Smooth muscle cell (in vitro differentiated cells): ENCODE results near the gene POU2AF2. TPM values are rescaled to one million over a fixed set of nuclear protein-coding genes. Genes with fewer than 3 reads are reported as not detected.
"Not testable (repeated sequence)": the region's sequence is repeated elsewhere in the genome, so short reads cannot be mapped to it uniquely, and the experiment has no call there.

Source experiments
- DNase-seq: peaks from one replicate; lab custom pipeline; 2025; ENCODE audit not compliant: unreplicated experiment; lab: John Stamatoyannopoulos, UW
- H2AFZ ChIP-seq: fragments of 200-600 bp; sonication (generic); 2 replicates; pipeline ENCODE4 v1.6.0; 2016; ENCODE audit warnings: antibody characterized with exemption, low read depth, mild to moderate bottlenecking
- H3F3A ChIP-seq: fragments of 200-600 bp; sonication (generic); 2 replicates; pipeline ENCODE4 v1.6.0; 2017; ENCODE audit warnings: antibody characterized with exemption, low read depth
- H3K27ac ChIP-seq: fragments of 200-600 bp; sonication (generic); 2 replicates; pipeline ENCODE4 v1.5.1; 2016; ENCODE audit warnings: low read depth, mild to moderate bottlenecking
- H3K27me3 ChIP-seq: fragments of 200-600 bp; sonication (generic); 2 replicates; pipeline ENCODE4 v1.6.1; 2016; ENCODE audit warnings: low read depth, mild to moderate bottlenecking
- H3K36me3 ChIP-seq: fragments of 200-600 bp; sonication (generic); 2 replicates; pipeline ENCODE4 v1.5.1; 2016; ENCODE audit warnings: low read depth
- H3K4me1 ChIP-seq: fragments of 200-600 bp; sonication (generic); 2 replicates; pipeline ENCODE4 v1.5.1; 2016; ENCODE audit warnings: low read depth
- H3K4me2 ChIP-seq: fragments of 200-600 bp; sonication (generic); 2 replicates; pipeline ENCODE4 v1.6.0; 2016; ENCODE audit warnings: mild to moderate bottlenecking
- H3K4me3 ChIP-seq: fragments of 200-600 bp; sonication (generic); 2 replicates; pipeline ENCODE4 v1.5.1; 2016; ENCODE audit warnings: mild to moderate bottlenecking
- H3K79me2 ChIP-seq: fragments of 200-600 bp; sonication (generic); 2 replicates; pipeline ENCODE4 v1.6.0; 2016; ENCODE audit warnings: low read depth, mild to moderate bottlenecking
- H3K9ac ChIP-seq: fragments of 200-600 bp; sonication (generic); 2 replicates; pipeline ENCODE4 v1.6.0; 2016; ENCODE audit warnings: low read depth
- H3K9me3 ChIP-seq: fragments of 200-600 bp; sonication (generic); replicated peaks from 2 replicates; pipeline ENCODE4 v1.5.1; 2016; ENCODE audit warnings: low read depth
- H4K20me1 ChIP-seq: fragments of 200-600 bp; sonication (generic); 2 replicates; pipeline ENCODE4 v1.6.0; 2016; ENCODE audit warnings: low read depth
- CTCF ChIP-seq: fragments of 200-600 bp; sonication (generic); IDR thresholded peaks from 2 replicates; pipeline ENCODE4 v1.5.1; 2017; ENCODE audit warnings: borderline replicate concordance, mild to moderate bottlenecking, antibody characterized with exemption; ENCODE audit not compliant: insufficient read depth, poor library complexity, severe bottlenecking
- WGBS: methylation state at CpG from one replicate; pipeline ENCODE4 v1.1.7; 2016; ENCODE audit warnings: low lambda C conversion rate; 5-methylcytosine and 5-hydroxymethylcytosine counted together
- polyA plus RNA-seq: library from polyadenylated mRNA; unstranded; fragments of >200 nt; fragmentation: Nextera tagmentation; extraction: Ambion mirVana; gene quantifications from 2 replicates; pipeline ENCODE4 v1.2.1, GENCODE V29; 2016
- total RNA-seq: library from RNA; depleted of rRNA; stranded (reverse); fragments of >200 nt; gene quantifications from 2 replicates; pipeline ENCODE4 v1.2.3, GENCODE V29; 2014

Gene POU2AF2
- total and polyA plus RNA-seq, 2 experiments from 2014 or later: not detected

- no peaks in the 10 kb centered on the region for H3K27me3 ChIP-seq
- 65% methylated on average over 4 of the region's 4 CpGs for WGBS
- no peak for DNase-seq
These were observed 35.8 kb upstream of the POU2AF2 start for GRCh38 chr11:111209543-111210355.

GRCh38 chr11:111213256-111213655 lies 32.3 kb upstream of the POU2AF2 start:
- no peak overlapping the region for H3K4me2 ChIP-seq
- no peak overlapping the region for H3K27ac ChIP-seq
- no peak for DNase-seq
- no peaks in the 10 kb centered on the region for H3K4me1 ChIP-seq
- no peaks in the 10 kb centered on the region for H3K27me3 ChIP-seq
- H4K20me1 ChIP-seq: no peaks in the 10 kb centered on the region
- no peak overlapping the region for H3K4me3 ChIP-seq
- no peak overlapping the region for H2AFZ ChIP-seq
- WGBS: 96% methylated on average over 3 of the region's 3 CpGs
- no peaks in the 10 kb centered on the region for H3K9me3 ChIP-seq
- no peaks in the 10 kb centered on the region for H3K36me3 ChIP-seq
- H3K79me2 ChIP-seq: no peaks in the 10 kb centered on the region
- H3F3A ChIP-seq: no peaks in the 10 kb centered on the region
- no peak overlapping the region for H3K9ac ChIP-seq
- no peak for TF ChIP-seq CTCF

More at GRCh38 chr11:111209543-111210355, 35.8 kb upstream of the POU2AF2 start:
- H3K27ac ChIP-seq: no peak overlapping the region
- H2AFZ ChIP-seq: no peak overlapping the region
- H4K20me1 ChIP-seq: no peaks in the 10 kb centered on the region
- no peaks in the 10 kb centered on the region for H3K4me1 ChIP-seq
- no peaks in the 10 kb centered on the region for H3K36me3 ChIP-seq
- no peak for TF ChIP-seq CTCF
- H3K4me2 ChIP-seq: no peak overlapping the region
- H3K9ac ChIP-seq: no peak overlapping the region
- no peaks in the 10 kb centered on the region for H3K79me2 ChIP-seq
- H3K9me3 ChIP-seq: no peaks in the 10 kb centered on the region
- no peak overlapping the region for H3K4me3 ChIP-seq
- no peaks in the 10 kb centered on the region for H3F3A ChIP-seq

GRCh38 chr11:111220721-111221120 lies 24.8 kb upstream of the POU2AF2 start:
- Histone ChIP-seq H3K4me2 (no peak overlapping the region), H3K9me3 (no peaks in the 10 kb centered on the region), H2AFZ (no peak overlapping the region), H3K4me1 (no peaks in the 10 kb centered on the region), H3K79me2 (no peaks in the 10 kb centered on the region), H4K20me1 (no peaks in the 10 kb centered on the region), H3K27me3 (no peaks in the 10 kb centered on the region), H3K27ac (no peak overlapping the region), H3F3A (no peaks in the 10 kb centered on the region), H3K36me3 (no peaks in the 10 kb centered on the region), H3K4me3 (no peak overlapping the region), H3K9ac (no peak overlapping the region)
- no peak for TF ChIP-seq CTCF
- DNase-seq: no peak

- Histone ChIP-seq H3K36me3 (no peaks in the 10 kb centered on the region), H3K4me3 (no peak overlapping the region), H3K4me2 (peak overlapping the region; percentile 25), H3F3A (no peaks in the 10 kb centered on the region), H3K79me2 (no peaks in the 10 kb centered on the region), H3K9ac (no peak overlapping the region), H4K20me1 (no peaks in the 10 kb centered on the region), H2AFZ (no peak overlapping the region), H3K4me1 (no peaks in the 10 kb centered on the region), H3K27ac (no peak overlapping the region), H3K9me3 (no peaks in the 10 kb centered on the region), H3K27me3 (no peaks in the 10 kb centered on the region)
- WGBS: 91% methylated on average over 4 of the region's 4 CpGs
- TF ChIP-seq CTCF: no peak
- no peak for DNase-seq
These were observed 24.3 kb upstream of the POU2AF2 start for GRCh38 chr11:111221208-111221607.

- not testable (repeated sequence) for H3K9ac ChIP-seq, H3K79me2 ChIP-seq, DNase-seq, H3K27me3 ChIP-seq, H4K20me1 ChIP-seq, H3K9me3 ChIP-seq, H3K27ac ChIP-seq, H3K36me3 ChIP-seq, H3K4me1 ChIP-seq, H2AFZ ChIP-seq, H3F3A ChIP-seq
- WGBS: 56% methylated on average over 34 of the region's 39 CpGs
- Histone ChIP-seq H3K4me3 (peak overlapping the region; percentile 22), H3K4me2 (peak overlapping the region; percentile 25)
These were observed 23.6 kb upstream of the POU2AF2 start for GRCh38 chr11:111221936-111222335.
